Measurements from ENCODE around the gene AMIGO3. TPM values are rescaled to one million over a fixed set of nuclear protein-coding genes. Genes with fewer than 3 reads are reported as not detected.
"Not testable (repeated sequence)": the region's sequence is repeated elsewhere in the genome, so short reads cannot be mapped to it uniquely, and the experiment has no call there.

AMIGO3 gene
- total and polyA plus RNA-seq, 10 of the 15 experiments (the other 5 are each of a cell fraction or from before 2014, with no cell fraction given) = 0.07 to 1.3 (median 0.44) TPM; not detected in 3

- TF ChIP-seq, protein P1, sequence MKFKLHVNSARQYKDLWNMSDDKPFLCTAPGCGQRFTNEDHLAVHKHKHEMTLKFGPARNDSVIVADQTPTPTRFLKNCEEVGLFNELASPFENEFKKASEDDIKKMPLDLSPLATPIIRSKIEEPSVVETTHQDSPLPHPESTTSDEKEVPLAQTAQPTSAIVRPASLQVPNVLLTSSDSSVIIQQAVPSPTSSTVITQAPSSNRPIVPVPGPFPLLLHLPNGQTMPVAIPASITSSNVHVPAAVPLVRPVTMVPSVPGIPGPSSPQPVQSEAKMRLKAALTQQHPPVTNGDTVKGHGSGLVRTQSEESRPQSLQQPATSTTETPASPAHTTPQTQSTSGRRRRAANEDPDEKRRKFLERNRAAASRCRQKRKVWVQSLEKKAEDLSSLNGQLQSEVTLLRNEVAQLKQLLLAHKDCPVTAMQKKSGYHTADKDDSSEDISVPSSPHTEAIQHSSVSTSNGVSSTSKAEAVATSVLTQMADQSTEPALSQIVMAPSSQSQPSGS (IDR thresholded peaks at IDR 0.05; ENCODE audit: low read length) = no peak
- TF ChIP-seq NFYA (IDR thresholded peaks at IDR 0.05; ENCODE audit: borderline replicate concordance, low read depth, low read length) = no peak
- no peak for TF ChIP-seq BCL3 (IDR thresholded peaks at IDR 0.05; ENCODE audit: borderline replicate concordance, insufficient read depth, low read depth, low read length, poor library complexity, severe bottlenecking)
These were observed 30.6 kb upstream of the AMIGO3 start (continued) for GRCh38 chr3:49750056-49750455.

- H3K27me3 ChIP-seq (replicated peaks in 1 of 2; ENCODE audit: control insufficient read depth in 2 of 2, insufficient read depth in 2 of 2, low read length in 1 of 2); H3K9ac ChIP-seq (ENCODE audit: control insufficient read depth, insufficient read depth, low read length); H3K4me2 ChIP-seq (ENCODE audit: control insufficient read depth, insufficient read depth); ATAC-seq; FAIRE-seq; RAD21 ChIA-PET (ENCODE audit: unreplicated experiment); H3K36me3 ChIP-seq (ENCODE audit: control insufficient read depth in 2 of 2, insufficient read depth in 2 of 2, low read length in 1 of 2); H3K4me3 ChIP-seq; H3K79me2 ChIP-seq (ENCODE audit: control insufficient read depth, insufficient read depth, low read length); H3K27ac ChIP-seq (ENCODE audit: control insufficient read depth, insufficient read depth); intact Hi-C loops (cut with micrococcal nuclease; ENCODE audit: unreplicated experiment); H2AFZ ChIP-seq (ENCODE audit: control insufficient read depth, low read depth, low read length); CTCF ChIA-PET; DNase-seq (ENCODE audit: low read depth, low spot score); H4K20me1 ChIP-seq (ENCODE audit: control insufficient read depth, insufficient read depth); H3K9me3 ChIP-seq (replicated peaks; ENCODE audit: control insufficient read depth, insufficient read depth, low read length); BruUV-seq (replicated peaks); H3K4me1 ChIP-seq (ENCODE audit: control insufficient read depth, insufficient read depth, low read length); in situ Hi-C loops (cut with MboI): not testable (repeated sequence)
- POLR2A ChIA-PET = interaction anchor here (0.8 kb wide), 1 partner anchor 60 kb away, joined by 3 read pairs; the partner anchor contains the start of genes MST1 and RNF123
- WGBS (ENCODE audit: insufficient coverage, insufficient replicate concordance, low lambda C conversion rate, missing lambda C conversion rate) = 100% methylated on average over 5 of the region's 5 CpGs
- SMC1A ChIA-PET (ENCODE audit: uncharacterized antibody, unreplicated experiment) = interaction anchor here (1.2 kb wide), 1 partner anchor 22 kb away, joined by 3 read pairs; no protein-coding TSS in a partner anchor
These were observed 29.4 kb upstream of the AMIGO3 start for GRCh38 chr3:49748874-49749273.

Measured in GM12878 (cell line).